ENCODE results near the gene TRMT112. TPM values are rescaled to one million over a fixed set of nuclear protein-coding genes. Genes with fewer than 3 reads are reported as not detected.

The TRMT112 gene
- total and polyA plus RNA-seq, 2 of the 8 experiments (the other 6 are each of a cell fraction or from before 2014, with no cell fraction given), result 300 to 650 TPM

- Histone ChIP-seq H3K4ac (replicated peaks; ENCODE audit: insufficient read length, low read depth, low read length) (no peak overlapping the region), H2BK15ac (ENCODE audit: low read length) (no peak overlapping the region), H3K9me3 (ENCODE audit: insufficient read depth in 2 of 2, low read depth in 1 of 2, low read length in 1 of 2) (no peaks in the 10 kb centered on the region), H3K36me3 (ENCODE audit: control insufficient read depth in 2 of 4, insufficient read depth in 4 of 4, low read length in 3 of 4) (peaks cover 0 to 17% (median 3%) of the 10 kb centered on the region in 4 experiments; a peak in 5 of 8 replicates), H2AFZ (ENCODE audit: low read length) (no peak overlapping the region), H2BK12ac (ENCODE audit: low read depth, low read length) (no peak overlapping the region), H3K4me3 (ENCODE audit: extremely low read depth in 1 of 4, insufficient read depth in 2 of 4, low read depth in 3 of 4, low read length in 4 of 4) (no peak overlapping the region), H4K91ac (replicated peaks; ENCODE audit: insufficient read length, low read length) (no peak overlapping the region), H3K23me2 (ENCODE audit: low read depth, low read length) (peaks cover 3% of the 10 kb centered on the region; the same call in 1 of the 2 replicates), H3K79me2 (ENCODE audit: control insufficient read depth in 1 of 2, insufficient read depth in 2 of 2, low read length in 2 of 2) (no peaks in the 10 kb centered on the region), H3K56ac (replicated peaks; ENCODE audit: insufficient read length, low read depth, low read length) (no peak overlapping the region), H3K79me1 (ENCODE audit: low read depth, low read length) (no peaks in the 10 kb centered on the region; the same call in 1 of the 2 replicates), H2BK5ac (ENCODE audit: low read depth, low read length) (no peak overlapping the region), H3K4me1 (replicated peaks in 1 of 4; ENCODE audit: control insufficient read depth in 3 of 4, insufficient read depth in 4 of 4, low read length in 3 of 4) (peaks cover 0 to 12% (median 8%) of the 10 kb centered on the region in 4 experiments; a peak in 5 of 7 replicates), H3K4me2 (ENCODE audit: insufficient read depth in 1 of 2, low read depth in 2 of 2, low read length in 2 of 2) (no peak overlapping the region), H3K18ac (ENCODE audit: extremely low read depth, low read length) (no peak overlapping the region), H2BK120ac (replicated peaks; ENCODE audit: low read depth, low read length) (no peak overlapping the region), H3K27ac (ENCODE audit: low read depth, low read length) (no peak overlapping the region), H2AK5ac (ENCODE audit: low read depth, low read length) (no peak overlapping the region), H2BK20ac (ENCODE audit: low read length) (no peak overlapping the region), H3K27me3 (replicated peaks in 1 of 4; ENCODE audit: control insufficient read depth in 3 of 4, extremely low read depth in 1 of 4, insufficient read depth in 3 of 4, low read length in 3 of 4) (no peaks in the 10 kb centered on the region), H4K8ac (ENCODE audit: extremely low read depth, insufficient read depth, low read length) (no peak overlapping the region), H4K5ac (ENCODE audit: insufficient read length, low read depth, low read length) (no peak overlapping the region), H4K20me1 (replicated peaks in 1 of 2; ENCODE audit: control insufficient read depth in 1 of 2, insufficient read depth in 2 of 2, low read length in 2 of 2) (peaks cover 0 to 4% of the 10 kb centered on the region in 2 experiments), H3K9ac (replicated peaks in 1 of 4; ENCODE audit: extremely low read depth in 1 of 4, low read depth in 3 of 4, low read length in 3 of 4) (no peak overlapping the region), H3K14ac (ENCODE audit: insufficient read length) (no peak overlapping the region), H3K23ac (ENCODE audit: insufficient read length) (no peak overlapping the region)
- no peak for DNase-seq (ENCODE audit: low read depth in 1 of 2, low spot score in 2 of 2)
- POLR2A ChIA-PET (ENCODE audit: partially characterized antibody), result no interaction called here
- CTCF ChIA-PET (ENCODE audit: partially characterized antibody), result interaction anchor here (1.3 kb wide), 1 partner anchor 12 kb away, joined by 3 read pairs; no protein-coding TSS in a partner anchor
- FAIRE-seq, result no peak
- WGBS, 2 experiments (ENCODE audit: extremely low coverage in 1 of 2, insufficient coverage in 1 of 2, insufficient read length in 1 of 2, insufficient replicate concordance in 2 of 2, low coverage in 1 of 2, low lambda C conversion rate in 2 of 2, missing lambda C conversion rate in 1 of 2), result 86% methylated on average over 5 of the region's 6 CpGs; no CpG with 5 or more reads in 1 of the 2 experiments
- no peak for TF ChIP-seq TEAD4 (IDR thresholded peaks at IDR 0.05; ENCODE audit: low read depth, low read length)
- TF ChIP-seq HDAC6 (IDR thresholded peaks at IDR 0.05; ENCODE audit: low read depth, low read length), result no peak
- TF ChIP-seq EZH2 (IDR thresholded peaks at IDR 0.05; ENCODE audit: low read depth, low read length, severe bottlenecking), result no peak
- TF ChIP-seq EP300 (IDR thresholded peaks at IDR 0.05; ENCODE audit: borderline replicate concordance in 1 of 2, low read depth in 2 of 2, low read length in 2 of 2), result no peak
- TF ChIP-seq KDM5A (IDR thresholded peaks at IDR 0.05; ENCODE audit: low read length), result no peak
- no peak for TF ChIP-seq PHF8 (conservative IDR thresholded peaks at IDR 0.05; ENCODE audit: low read depth, low read length)
- TF ChIP-seq JUN (IDR thresholded peaks at IDR 0.05; ENCODE audit: low read depth, low read length), result no peak
- no peak for TF ChIP-seq MAFK (IDR thresholded peaks at IDR 0.05; ENCODE audit: low read depth, low read length)
- no peak for TF ChIP-seq RXRA (IDR thresholded peaks at IDR 0.05; ENCODE audit: insufficient read depth, low read depth, low read length)
- no peak for TF ChIP-seq RBBP5 (IDR thresholded peaks at IDR 0.05; ENCODE audit: borderline replicate concordance, low read depth, low read length)
- TF ChIP-seq TCF12 (IDR thresholded peaks at IDR 0.05; ENCODE audit: low read depth, low read length), result no peak
Measured at GRCh38 chr11:64364435-64364834, 47.1 kb upstream of the TRMT112 start.
